HUES6 (cell line): ENCODE results near the gene MAN2A2.
"Not testable (repeated sequence)": the region's sequence is repeated elsewhere in the genome, so short reads cannot be mapped to it uniquely, and the experiment has no call there.

Experiments
- H3K27ac ChIP-seq: 2 replicates; pipeline ENCODE4 v1.7.0; 2013; ENCODE audit warnings: low read depth, mild to moderate bottlenecking, low read length, inconsistent platforms
- H3K27me3 ChIP-seq: 2 replicates; pipeline ENCODE4 v1.6.1; 2013; ENCODE audit warnings: low read length; ENCODE audit not compliant: control insufficient read depth, insufficient read depth
- H3K36me3 ChIP-seq: 2 replicates; pipeline ENCODE4 v1.6.1; 2013; ENCODE audit warnings: low read length; ENCODE audit not compliant: control insufficient read depth, insufficient read depth
- H3K4me1 ChIP-seq: 2 replicates; pipeline ENCODE4 v1.6.1; 2013; ENCODE audit warnings: low read length; ENCODE audit not compliant: control insufficient read depth, insufficient read depth
- H3K4me3 ChIP-seq: 2 replicates; pipeline ENCODE4 v1.5.1; 2013; ENCODE audit warnings: low read depth, low read length
- H3K9ac ChIP-seq: one replicate; pipeline ENCODE4 v1.6.1; 2013; ENCODE audit warnings: mild to moderate bottlenecking, low read length
- H3K9me3 ChIP-seq: 2 replicates; pipeline ENCODE4 v1.6.1; 2013; ENCODE audit warnings: low read depth, low read length; ENCODE audit not compliant: control insufficient read depth, insufficient read depth

The MAN2A2 gene

DNA sequence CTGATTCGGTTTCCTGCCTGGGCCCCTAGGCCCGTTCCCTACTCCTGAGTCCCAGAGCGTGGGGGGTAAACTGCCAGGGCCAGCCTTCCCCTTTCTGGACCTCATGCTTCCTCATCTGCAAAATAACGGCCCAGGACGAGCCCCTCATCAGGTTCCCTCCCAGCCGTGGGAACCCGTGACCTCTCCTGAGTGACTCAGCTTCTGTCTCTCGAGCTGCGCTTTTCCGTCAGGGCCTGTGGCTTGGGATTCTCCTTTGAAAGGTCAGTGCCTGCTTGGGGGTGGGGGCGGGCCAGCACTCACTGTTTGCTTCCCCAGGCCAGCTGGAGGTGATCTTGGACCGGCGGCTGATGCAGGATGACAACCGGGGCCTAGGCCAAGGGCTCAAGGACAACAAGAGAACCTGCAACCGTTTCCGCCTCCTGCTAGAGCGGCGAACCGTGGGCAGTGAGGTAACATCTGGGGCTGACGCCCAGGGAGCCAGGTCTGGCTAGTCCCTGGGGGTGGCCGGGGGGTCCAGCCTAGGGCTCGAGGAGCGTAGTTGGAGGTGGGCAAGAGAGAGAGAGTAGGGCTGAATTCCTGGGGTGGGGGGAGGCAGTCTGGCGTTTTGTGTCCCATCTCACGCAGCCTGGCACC is 12.8 kb downstream of the MAN2A2 start:
- H3K27me3 ChIP-seq, result no peaks in the 10 kb centered on the region
- no peak overlapping the region; the same call in 1 of the 2 replicates for H3K27ac ChIP-seq
- H3K36me3 ChIP-seq, result peaks cover 74% of the 10 kb centered on the region
- H3K9ac ChIP-seq, result no peak overlapping the region
- H3K4me1 ChIP-seq, result peaks cover 9% of the 10 kb centered on the region; the same call in 1 of the 2 replicates
- no peaks in the 10 kb centered on the region for H3K9me3 ChIP-seq
- no peak overlapping the region for H3K4me3 ChIP-seq

GRCh38 chr15:90916461-90916860 is 13.4 kb downstream of the MAN2A2 start:
- no peak overlapping the region for H3K4me3 ChIP-seq
- H3K4me1 ChIP-seq, result peaks cover 9% of the 10 kb centered on the region; the same call in 1 of the 2 replicates
- H3K9me3 ChIP-seq, result no peaks in the 10 kb centered on the region
- H3K27ac ChIP-seq, result no peak overlapping the region
- no peaks in the 10 kb centered on the region for H3K27me3 ChIP-seq
- peaks cover 69% of the 10 kb centered on the region for H3K36me3 ChIP-seq
- no peak overlapping the region for H3K9ac ChIP-seq

- Histone ChIP-seq H3K36me3 (peaks cover 58% of the 10 kb centered on the region), H3K27me3 (no peaks in the 10 kb centered on the region), H3K27ac (no peak overlapping the region), H3K4me3 (no peak overlapping the region), H3K9ac (no peak overlapping the region), H3K4me1 (peaks cover 9% of the 10 kb centered on the region; the same call in 1 of the 2 replicates), H3K9me3 (no peaks in the 10 kb centered on the region)
These were observed 14.5 kb downstream of the MAN2A2 start for GRCh38 chr15:90917569-90917968.

GRCh38 chr15:90918034-90918788 is 15.1 kb downstream of the MAN2A2 start:
- H3K4me1 ChIP-seq, result peaks cover 9% of the 10 kb centered on the region; the same call in 1 of the 2 replicates
- H3K36me3 ChIP-seq, result peaks cover 51% of the 10 kb centered on the region
- no peak overlapping the region for H3K4me3 ChIP-seq
- no peak overlapping the region for H3K9ac ChIP-seq
- H3K27me3 ChIP-seq, result no peaks in the 10 kb centered on the region
- no peak overlapping the region for H3K27ac ChIP-seq
- no peaks in the 10 kb centered on the region for H3K9me3 ChIP-seq

- Histone ChIP-seq H3K4me3 (no peak overlapping the region), H3K27ac (no peak overlapping the region), H3K27me3 (no peaks in the 10 kb centered on the region), H3K4me1 (peaks cover 9% of the 10 kb centered on the region; the same call in 1 of the 2 replicates), H3K36me3 (peaks cover 45% of the 10 kb centered on the region), H3K9ac (no peak overlapping the region), H3K9me3 (no peaks in the 10 kb centered on the region)
These were observed 15.7 kb downstream of the MAN2A2 start for GRCh38 chr15:90918835-90919234.

DNA sequence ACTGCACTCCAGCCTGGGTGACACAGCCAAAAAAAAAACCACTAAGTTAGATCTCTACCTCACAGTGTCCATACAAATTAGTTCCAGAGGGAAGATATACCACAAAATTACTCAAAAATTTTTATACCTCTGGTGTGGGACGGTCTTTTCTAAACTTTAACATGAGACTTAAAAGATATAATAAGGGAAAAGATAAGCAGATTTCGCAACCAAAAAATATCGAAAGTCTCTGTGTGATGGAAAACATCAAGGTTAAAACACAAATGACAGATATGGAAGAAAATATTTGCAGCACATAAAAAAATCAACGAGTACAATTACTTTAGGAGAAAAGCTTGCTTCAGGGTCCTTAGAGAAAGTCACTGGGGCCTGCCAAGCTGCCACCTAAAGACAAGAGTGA is 18.8 kb downstream of the MAN2A2 start:
- H3K9ac ChIP-seq, result no peak overlapping the region
- no peaks in the 10 kb centered on the region for H3K4me1 ChIP-seq
- no peak overlapping the region for H3K4me3 ChIP-seq
- H3K9me3 ChIP-seq, result no peaks in the 10 kb centered on the region
- H3K36me3 ChIP-seq, result peaks cover 32% of the 10 kb centered on the region
- H3K27ac ChIP-seq, result no peak overlapping the region
- H3K27me3 ChIP-seq, result no peaks in the 10 kb centered on the region

- H3K36me3 ChIP-seq, result peaks cover 25% of the 10 kb centered on the region
- not testable (repeated sequence) for H3K9ac ChIP-seq
These were observed 19.7 kb downstream of the MAN2A2 start for GRCh38 chr15:90922712-90923322.

DNA sequence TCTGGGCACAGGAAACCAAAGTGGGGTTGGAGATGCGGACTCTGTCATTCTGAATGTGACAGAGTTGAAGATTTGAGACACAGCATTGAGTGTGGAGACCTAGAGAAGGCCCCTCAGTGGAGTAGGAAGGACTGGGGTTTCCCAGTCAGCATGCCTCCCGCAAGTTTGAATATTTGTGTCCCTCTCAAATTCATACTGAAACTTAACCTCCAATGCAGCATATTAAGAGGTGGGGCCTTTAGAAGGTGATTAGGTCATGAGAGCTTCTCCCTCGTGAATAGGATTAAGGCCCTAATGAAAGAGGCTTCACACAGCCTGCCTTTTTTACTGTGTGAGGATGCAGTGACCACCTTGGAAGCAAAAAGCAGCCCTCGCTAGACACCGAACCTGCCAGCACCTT is 21.3 kb downstream of the MAN2A2 start:
- Histone ChIP-seq H3K9me3 (no peaks in the 10 kb centered on the region), H3K27ac (no peak overlapping the region), H3K9ac (no peak overlapping the region), H3K27me3 (no peaks in the 10 kb centered on the region), H3K4me3 (no peak overlapping the region), H3K36me3 (peaks cover 12% of the 10 kb centered on the region; the same call in 1 of the 2 replicates), H3K4me1 (no peaks in the 10 kb centered on the region)

More at GRCh38 chr15:90922712-90923322, 19.7 kb downstream of the MAN2A2 start:
- not testable (repeated sequence) for H3K27ac ChIP-seq, H3K4me3 ChIP-seq, H3K4me1 ChIP-seq, H3K27me3 ChIP-seq, H3K9me3 ChIP-seq

DNA sequence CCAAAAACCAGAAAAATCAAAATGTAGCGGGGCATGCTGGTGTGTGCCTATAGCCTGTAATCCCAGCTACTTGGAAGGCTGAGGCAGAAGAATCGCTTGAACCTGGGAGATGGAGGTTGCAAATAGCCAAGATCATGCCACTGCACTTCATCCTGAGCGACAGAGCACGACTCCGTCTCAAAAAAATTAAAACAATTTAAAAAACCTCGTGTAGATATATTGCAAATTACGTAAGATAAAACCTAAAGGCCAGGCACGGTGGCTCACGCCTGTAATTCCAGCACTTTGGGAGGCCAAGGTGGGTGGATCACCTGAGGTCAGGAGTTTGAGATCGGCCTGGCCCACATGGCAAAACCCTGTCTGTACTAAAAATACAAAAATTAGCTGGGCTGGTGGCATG is 23.7 kb downstream of the MAN2A2 start:
- not testable (repeated sequence) for H3K27me3 ChIP-seq, H3K36me3 ChIP-seq, H3K4me3 ChIP-seq, H3K27ac ChIP-seq, H3K9ac ChIP-seq, H3K9me3 ChIP-seq, H3K4me1 ChIP-seq

DNA sequence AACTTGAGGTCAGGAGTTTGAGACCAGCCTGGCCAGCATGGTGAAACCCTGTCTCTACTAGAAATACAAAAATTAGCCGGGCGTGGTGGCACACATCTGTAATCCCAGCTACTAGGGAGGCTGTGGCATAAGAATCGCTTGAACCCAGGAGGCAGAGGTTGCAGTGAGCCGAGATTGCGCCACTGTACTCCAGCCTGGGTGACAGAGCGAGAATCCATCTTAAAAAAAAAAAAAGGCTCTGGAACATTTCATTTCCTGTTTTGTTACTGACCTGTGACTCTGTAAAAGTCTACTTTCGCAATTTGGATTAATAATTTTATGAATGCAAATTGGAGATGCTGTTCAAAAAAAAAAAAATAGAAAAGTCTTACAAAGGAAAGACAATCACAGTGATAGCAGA is 25.0 kb downstream of the MAN2A2 start:
- not testable (repeated sequence) for H3K4me1 ChIP-seq, H3K36me3 ChIP-seq, H3K27me3 ChIP-seq, H3K9me3 ChIP-seq, H3K4me3 ChIP-seq, H3K9ac ChIP-seq, H3K27ac ChIP-seq
